NK-92 (cell line): ENCODE measurements around the gene LRP2BP.
"Not testable (repeated sequence)": the region's sequence is repeated elsewhere in the genome, so short reads cannot be mapped to it uniquely, and the experiment has no call there.

Source experiments
- DNase-seq: peaks from one replicate; lab custom pipeline; 2025; ENCODE audit not compliant: unreplicated experiment; lab: John Stamatoyannopoulos, UW

Gene LRP2BP

DNA sequence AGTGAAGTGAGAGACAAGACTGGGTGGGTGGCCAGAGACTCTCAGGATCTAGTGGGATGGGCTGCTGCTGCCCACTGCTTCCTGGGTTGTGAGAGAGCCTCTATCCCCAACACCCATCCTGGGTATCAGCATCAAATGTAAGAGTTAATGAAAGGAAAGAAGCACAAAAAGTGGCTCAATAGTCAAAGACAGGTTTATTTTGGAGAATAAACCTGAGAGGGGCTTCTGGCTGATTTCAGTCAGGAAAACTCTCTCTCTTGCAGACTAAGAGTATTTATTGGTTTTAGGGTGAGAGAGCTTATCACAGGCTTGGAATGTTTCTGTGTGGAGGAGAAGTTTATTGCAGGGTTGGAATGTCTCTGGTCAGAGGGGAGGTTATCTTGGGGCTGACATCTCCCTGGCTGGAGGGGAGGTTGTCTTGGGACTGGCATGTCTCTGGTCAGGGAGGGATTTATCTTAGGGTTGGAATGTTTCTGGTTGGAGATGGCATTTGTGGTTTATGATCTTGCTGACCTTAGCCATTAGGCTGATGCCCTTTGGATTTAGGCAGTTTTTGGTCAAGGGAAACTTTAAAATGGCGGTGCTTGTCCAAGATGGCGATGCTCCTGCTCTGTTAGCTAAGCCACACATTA, 65.7 kb downstream of the LRP2BP start:
- DNase-seq, result not testable (repeated sequence)

GRCh38 chr4:185328586-185328985, 67.1 kb downstream of the LRP2BP start:
- no peak for DNase-seq

DNA sequence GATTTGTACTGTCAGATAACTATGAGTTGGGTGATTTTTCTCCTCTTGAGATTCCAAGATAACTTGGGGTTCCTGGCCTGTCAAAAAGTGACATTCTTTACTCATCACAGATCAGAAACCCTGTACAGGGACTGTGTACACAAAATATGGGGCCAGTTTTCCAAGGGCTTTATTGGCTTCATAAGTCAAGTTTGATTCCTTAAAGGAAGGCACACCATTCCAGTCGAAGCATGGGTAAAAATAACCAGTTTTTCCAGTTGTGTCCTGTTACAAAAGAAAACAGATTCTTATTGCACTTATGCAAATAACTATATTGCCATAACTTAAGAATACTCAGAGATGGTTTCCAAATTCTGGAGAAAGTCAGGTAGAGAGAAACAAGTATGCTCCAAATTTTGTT, 70.0 kb downstream of the LRP2BP start:
- not testable (repeated sequence) for DNase-seq

GRCh38 chr4:185324361-185324760, 71.4 kb downstream of the LRP2BP start:
- DNase-seq, result not testable (repeated sequence)

DNA sequence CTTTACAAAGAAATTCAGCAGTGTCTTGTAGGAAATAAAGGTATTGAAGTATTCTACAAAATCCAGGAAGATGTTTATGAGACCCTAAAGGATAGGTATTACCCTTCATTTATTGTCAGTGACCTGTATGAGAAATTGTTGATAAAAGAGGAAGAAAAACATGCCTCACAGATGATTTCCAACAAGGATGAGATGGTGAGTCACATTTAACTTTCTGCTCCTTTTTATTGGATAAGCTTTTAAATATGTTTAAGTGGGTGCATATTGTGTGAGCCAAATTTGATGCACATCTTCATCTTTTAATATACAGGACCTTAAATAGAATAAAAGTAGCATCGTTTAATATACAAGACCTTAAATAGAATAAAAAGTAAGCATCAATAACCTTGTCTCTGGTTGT, 72.1 kb downstream of the LRP2BP start:
- DNase-seq, result no peak

DNA sequence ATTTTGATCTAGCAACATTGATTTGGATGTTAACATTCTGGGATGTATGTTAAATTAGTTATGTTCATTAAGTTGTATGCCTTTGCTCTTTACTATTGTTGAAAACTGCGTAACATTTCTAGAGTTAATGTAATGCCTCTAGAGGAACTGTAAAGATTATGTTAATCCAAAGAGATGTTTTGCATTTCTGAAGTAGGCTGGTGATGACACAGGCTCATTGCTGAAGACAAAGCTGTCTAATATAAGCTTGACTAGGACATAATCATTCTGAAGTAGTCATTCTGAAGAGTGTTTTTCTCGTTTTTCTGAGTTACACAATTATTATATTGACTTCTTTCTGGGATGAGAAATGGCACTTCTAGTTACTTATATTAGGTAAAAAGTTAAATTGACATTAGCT, 72.9 kb downstream of the LRP2BP start:
- DNase-seq, result no peak

GRCh38 chr4:185318679-185319078, 77.0 kb downstream of the LRP2BP start:
- no peak for DNase-seq

- DNase-seq, result no peak
Measured at GRCh38 chr4:185317880-185318279, 77.8 kb downstream of the LRP2BP start.

DNA sequence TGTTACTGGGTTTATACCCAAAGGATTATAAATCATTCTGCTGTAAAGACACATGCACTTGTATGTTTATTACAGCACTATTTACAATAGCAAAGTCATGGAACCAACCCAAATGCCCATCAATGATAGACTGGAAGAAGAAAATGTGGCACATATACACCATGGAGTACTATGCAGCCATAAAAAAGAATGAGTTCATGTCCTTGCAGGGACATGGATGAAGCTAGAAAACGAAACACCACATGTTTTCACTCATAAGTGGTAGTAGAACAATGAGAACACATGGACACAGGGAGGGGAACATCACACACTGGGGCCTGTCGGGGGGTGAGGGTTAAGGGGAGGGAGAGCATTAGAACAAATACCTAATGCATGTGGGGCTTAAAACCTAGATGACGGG, 78.3 kb downstream of the LRP2BP start:
- DNase-seq, result not testable (repeated sequence)
